GM23338 (cell line): ENCODE results near the gene KIF21A. TPM values are rescaled to one million over a fixed set of nuclear protein-coding genes. Genes with fewer than 3 reads are reported as not detected.

Experiments
- ATAC-seq: fragments of 200-7000 bp; cut with Tn5 transposase; 3 replicates; pipeline ENCODE4 v1.9.1; 2020
- DNase-seq: peaks from one replicate; pipeline ENCODE4 v3.0.0-alpha.2; 2015; ENCODE audit warnings: low spot score
- H2AFZ ChIP-seq: fragments of 200-600 bp; sonication (generic); 2 replicates; pipeline ENCODE4 v1.8.0; 2016; ENCODE audit warnings: antibody characterized with exemption, mild to moderate bottlenecking, moderate library complexity
- H3F3A ChIP-seq: fragments of 200-600 bp; sonication (generic); replicated peaks from 2 replicates; pipeline ENCODE4 v1.8.0; 2017; ENCODE audit warnings: antibody characterized with exemption, mixed run types, low read depth
- H3K27ac ChIP-seq: fragments of 200-600 bp; sonication (generic); 2 replicates; pipeline ENCODE4 v1.6.1; 2016; ENCODE audit warnings: low read depth
- H3K27me3 ChIP-seq: fragments of 200-600 bp; sonication (generic); 2 replicates; pipeline ENCODE4 v1.8.0; 2016; ENCODE audit warnings: mild to moderate bottlenecking, mixed run types, moderate library complexity; ENCODE audit not compliant: insufficient read depth
- H3K36me3 ChIP-seq: fragments of 200-600 bp; sonication (generic); 2 replicates; pipeline ENCODE4 v1.8.0; 2016; ENCODE audit warnings: mild to moderate bottlenecking; ENCODE audit not compliant: insufficient read depth
- H3K4me1 ChIP-seq: fragments of 200-600 bp; sonication (generic); 2 replicates; pipeline ENCODE4 v1.8.0; 2016; ENCODE audit warnings: mild to moderate bottlenecking, moderate library complexity; ENCODE audit not compliant: insufficient read depth
- H3K4me2 ChIP-seq: fragments of 200-600 bp; sonication (generic); 2 replicates; pipeline ENCODE4 v1.7.1; 2017; ENCODE audit warnings: mixed run types
- H3K4me3 ChIP-seq: fragments of 200-600 bp; sonication (generic); 2 replicates; pipeline ENCODE4 v1.6.1; 2016; ENCODE audit warnings: mixed run types
- H3K79me2 ChIP-seq: fragments of 200-600 bp; sonication (generic); replicated peaks from 2 replicates; pipeline ENCODE4 v1.8.0; 2017; ENCODE audit warnings: mild to moderate bottlenecking; ENCODE audit not compliant: insufficient read depth
- H3K9me2 ChIP-seq: fragments of 200-600 bp; sonication (generic); 2 replicates; pipeline ENCODE4 v1.8.0; 2017; ENCODE audit not compliant: insufficient read depth
- H4K20me1 ChIP-seq: fragments of 200-600 bp; sonication (generic); replicated peaks from 2 replicates; pipeline ENCODE4 v1.8.0; 2017; ENCODE audit warnings: mild to moderate bottlenecking; ENCODE audit not compliant: insufficient read depth
- H3K27ac Mint-ChIP-seq: 2 replicates; pipeline ENCODE4 v1.8.0; 2020; ENCODE audit warnings: inconsistent platforms, mild to moderate bottlenecking, moderate library complexity, mixed read lengths
- H3K27me3 Mint-ChIP-seq: 3 replicates; pipeline ENCODE4 v1.8.0; 2022; ENCODE audit warnings: low read depth, mild to moderate bottlenecking, moderate library complexity, mixed read lengths, inconsistent platforms; ENCODE audit not compliant: insufficient read depth, poor library complexity
- H3K36me3 Mint-ChIP-seq: 3 replicates; pipeline ENCODE4 v1.8.0; 2021; ENCODE audit warnings: low read depth, mild to moderate bottlenecking, inconsistent platforms, moderate library complexity, mixed read lengths
- H3K4me1 Mint-ChIP-seq: 3 replicates; pipeline ENCODE4 v1.8.0; 2020; ENCODE audit warnings: mild to moderate bottlenecking, inconsistent platforms, mixed read lengths
- H3K4me3 Mint-ChIP-seq: 3 replicates; pipeline ENCODE4 v1.8.0; 2021; ENCODE audit warnings: moderate library complexity, mild to moderate bottlenecking, inconsistent platforms, mixed read lengths
- H3K9me3 Mint-ChIP-seq: 3 replicates; pipeline ENCODE4 v1.8.0; 2020; ENCODE audit warnings: moderate library complexity, mild to moderate bottlenecking, inconsistent platforms, mixed read lengths
- CREB1 ChIP-seq: fragments of 250-450 bp; sonication (Bioruptor Pico); IDR thresholded peaks from 2 replicates; pipeline ENCODE4 v1.5.0; 2020; ENCODE audit warnings: low read depth, mild to moderate bottlenecking, moderate library complexity
- CTCF ChIP-seq, 2 experiments: fragments of 200-600 bp in 1 of 2; sonication (generic) in 1 of 2; conservative IDR thresholded peaks; 2 replicates each; pipeline versions ENCODE4 v1.5.1 to v1.6.1; 2016 to 2017; ENCODE audit warnings: antibody characterized with exemption in 2 of 2, low read depth in 2 of 2, mild to moderate bottlenecking in 2 of 2, moderate library complexity in 1 of 2
- EZH2 ChIP-seq: fragments of 200-600 bp; sonication (generic); IDR thresholded peaks from one replicate; pipeline ENCODE4 v1.8.0; 2017; ENCODE audit warnings: antibody characterized with exemption, mild to moderate bottlenecking, low read depth; ENCODE audit not compliant: unreplicated experiment
- EZH2phosphoT487 ChIP-seq: fragments of 200-600 bp; sonication (generic); IDR thresholded peaks from one replicate; pipeline ENCODE4 v1.8.1; 2018; ENCODE audit warnings: antibody characterized with exemption; ENCODE audit not compliant: unreplicated experiment
- JUNB ChIP-seq: IDR thresholded peaks from one replicate; pipeline ENCODE4 v1.6.1; 2016; ENCODE audit warnings: antibody characterized with exemption; ENCODE audit not compliant: unreplicated experiment
- NANOG ChIP-seq: IDR thresholded peaks from 2 replicates; pipeline ENCODE4 v1.6.1; 2016; ENCODE audit warnings: antibody characterized with exemption, borderline replicate concordance
- REST ChIP-seq: IDR thresholded peaks from one replicate; pipeline ENCODE4 v1.6.1; 2018; ENCODE audit warnings: antibody characterized with exemption; ENCODE audit not compliant: unreplicated experiment
- STAT1 ChIP-seq: IDR thresholded peaks from one replicate; pipeline ENCODE4 v1.6.1; 2016; ENCODE audit warnings: antibody characterized with exemption; ENCODE audit not compliant: unreplicated experiment
- ZNF114 ChIP-seq: fragments of 250-450 bp; sonication (Bioruptor Pico); IDR thresholded peaks from 2 replicates; pipeline ENCODE4 v1.5.0; 2020; ENCODE audit warnings: mild to moderate bottlenecking, moderate library complexity
- ZNF462 ChIP-seq: fragments of 250-450 bp; sonication (Bioruptor Pico); IDR thresholded peaks from 2 replicates; pipeline ENCODE4 v1.5.0; 2020; ENCODE audit warnings: mild to moderate bottlenecking, moderate library complexity
- polyA plus RNA-seq: library from polyadenylated mRNA; unstranded; fragments of >200 nt; fragmentation: Nextera tagmentation; extraction: Ambion mirVana; gene quantifications from 2 replicates; pipeline ENCODE4 v1.2.1, GENCODE V29; 2016
- total RNA-seq: library from RNA; depleted of rRNA; stranded (reverse); fragments of >200 nt; shearing (Covaris generic); gene quantifications from 2 replicates; pipeline ENCODE4 v1.2.3, GENCODE V29; 2014

Gene KIF21A
- total and polyA plus RNA-seq, 2 experiments from 2014 or later: 28.8 to 32.0 TPM

- TF ChIP-seq REST (no peak), CTCF (conservative IDR thresholded peaks at IDR 0.05; ENCODE audit: low read depth in 2 of 2) (no peak), EZH2 (no peak), ZNF114 (no peak), CREB1 (no peak), JUNB (no peak)
These were observed 15.5 kb downstream of the KIF21A start (continued) for GRCh38 chr12:39427360-39427808.

GRCh38 chr12:39426636-39427240 lies 16.2 kb downstream of the KIF21A start:
- H2AFZ ChIP-seq: no peak overlapping the region
- no peak for TF ChIP-seq ZNF462 (CRISPR knock-in tag)
- TF ChIP-seq ZNF114: no peak
- no peak for TF ChIP-seq JUNB
- TF ChIP-seq NANOG: no peak
- no peak for TF ChIP-seq EZH2phosphoT487
- TF ChIP-seq CTCF (conservative IDR thresholded peaks at IDR 0.05; ENCODE audit: low read depth in 2 of 2): no peak
- TF ChIP-seq STAT1: no peak
- no peak for TF ChIP-seq EZH2

More at GRCh38 chr12:39426636-39427240, 16.2 kb downstream of the KIF21A start:
- Mint-ChIP-seq H3K27ac (peak overlapping the region; percentile 60), H3K4me1 (no peaks in the 10 kb centered on the region), H3K36me3 (no peaks in the 10 kb centered on the region), H3K4me3 (no peak overlapping the region), H3K9me3 (no peaks in the 10 kb centered on the region), H3K27me3 (no peaks in the 10 kb centered on the region)
- Histone ChIP-seq H3K4me2 (no peak overlapping the region), H3F3A (no peaks in the 10 kb centered on the region), H3K79me2 (peaks cover 43% of the 10 kb centered on the region), H3K9me2 (peaks cover 17% of the 10 kb centered on the region; the same call in 1 of the 2 replicates), H4K20me1 (0 out of 2 replicates have a peak, but pooled peaks cover 7% of the 10 kb centered on the region), H3K27me3 (no peaks in the 10 kb centered on the region), H3K36me3 (no peaks in the 10 kb centered on the region), H3K4me3 (no peak overlapping the region), H3K27ac (no peak overlapping the region), H3K4me1 (no peaks in the 10 kb centered on the region)
- DNase-seq: no peak
- no peak for ATAC-seq
